HG03095 (cell line): ENCODE results near the gene COL1A2.

Source experiments
- ATAC-seq: cut with Tn5 transposase; IDR thresholded peaks from one replicate; pipeline ENCODE4 v1.9.1; 2021; ENCODE audit warnings: moderate library complexity; ENCODE audit not compliant: unreplicated experiment

COL1A2 gene

DNA sequence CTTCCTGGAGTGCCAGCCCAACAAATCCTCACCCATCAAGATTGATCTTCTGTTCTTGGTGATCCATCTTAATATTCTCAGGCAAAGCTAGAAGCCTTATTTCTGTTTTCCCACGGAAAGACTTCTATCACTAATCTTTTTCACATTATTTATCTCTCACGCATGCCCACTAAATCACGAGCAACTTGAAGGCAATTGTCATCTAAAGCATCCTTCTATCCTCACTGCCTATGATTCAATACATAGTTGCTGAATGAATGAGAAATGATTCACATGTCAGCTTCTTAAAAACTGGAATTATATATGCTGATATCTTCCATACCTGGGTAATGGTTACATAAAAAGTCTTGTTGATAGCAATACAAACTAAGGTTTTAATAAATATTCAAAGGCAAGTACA is 12.6 kb upstream of the COL1A2 start:
- no peak for ATAC-seq

DNA sequence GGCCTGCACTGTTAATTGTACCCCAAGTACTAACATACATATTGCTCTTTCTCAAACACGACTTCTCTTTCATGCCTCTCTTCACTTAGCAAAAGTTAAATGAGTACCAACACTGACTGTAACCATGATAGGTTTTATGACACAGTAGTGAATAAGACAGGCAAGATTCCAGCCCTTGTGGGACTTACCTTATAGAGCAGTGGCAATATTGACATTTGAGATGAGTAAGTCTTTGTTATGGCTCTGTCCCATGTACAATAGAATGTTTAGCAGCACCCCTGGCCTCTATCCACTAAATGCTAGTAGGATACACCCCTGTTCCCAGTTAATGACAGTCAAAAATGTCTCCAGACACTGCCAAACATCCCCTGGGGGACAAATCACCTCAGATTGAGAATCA is 11.9 kb upstream of the COL1A2 start:
- ATAC-seq, result no peak

DNA sequence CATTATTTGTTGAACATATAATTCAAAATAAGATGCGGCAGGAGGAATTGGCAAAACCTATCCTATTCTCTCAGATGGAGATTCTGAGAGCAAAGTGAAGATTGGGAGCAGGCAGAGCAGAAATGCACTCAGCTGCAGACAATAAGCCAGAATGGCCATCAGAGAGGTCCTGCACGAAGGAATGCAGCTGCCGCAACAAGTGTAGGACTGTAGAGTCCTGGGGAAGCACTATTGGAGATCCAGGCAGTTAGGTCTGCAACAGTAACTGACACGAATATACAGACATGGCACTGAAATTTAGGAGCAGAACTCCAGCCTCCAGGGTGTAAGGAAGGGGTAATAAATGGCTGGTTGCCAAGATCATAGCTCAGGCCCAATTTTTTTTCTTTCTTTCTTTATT is 10.4 kb upstream of the COL1A2 start:
- no peak for ATAC-seq

DNA sequence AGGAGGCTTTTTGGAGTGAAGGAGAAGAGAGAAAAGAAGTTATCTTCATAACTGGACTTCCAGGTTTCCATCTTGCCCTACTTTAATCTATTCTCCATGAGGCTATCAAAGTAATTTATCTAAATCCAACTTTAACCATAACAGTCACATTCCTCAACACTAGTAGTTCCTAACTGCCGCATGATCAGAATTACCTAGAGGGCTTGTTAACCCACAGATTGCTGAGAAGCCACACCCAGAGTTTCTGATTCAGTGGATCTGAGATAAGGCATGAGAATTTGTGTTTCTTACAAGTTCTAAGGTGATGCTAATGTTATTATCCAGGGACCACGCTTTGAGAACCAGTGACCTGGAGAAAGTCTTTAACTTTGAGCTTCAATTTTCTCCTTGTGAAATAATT is 8.3 kb upstream of the COL1A2 start:
- ATAC-seq, result no peak

DNA sequence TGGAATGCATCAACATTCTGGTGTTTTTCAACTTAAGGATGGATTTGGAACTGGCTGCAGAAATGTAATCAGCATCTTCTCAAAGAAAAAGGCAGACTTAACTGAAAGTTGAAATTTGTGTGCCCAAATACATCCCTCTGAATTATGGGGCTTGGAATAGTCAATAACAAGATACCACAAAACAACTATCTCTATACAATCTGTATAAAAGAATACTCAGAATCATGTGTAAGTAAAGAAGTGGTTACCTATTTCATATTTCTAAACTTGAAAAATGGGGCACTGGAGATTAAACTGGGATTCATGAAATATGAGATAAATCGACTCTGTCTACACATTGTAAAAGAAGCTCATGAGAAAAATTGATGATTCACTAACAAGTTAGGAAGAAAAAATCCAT is 6.2 kb upstream of the COL1A2 start:
- no peak for ATAC-seq

DNA sequence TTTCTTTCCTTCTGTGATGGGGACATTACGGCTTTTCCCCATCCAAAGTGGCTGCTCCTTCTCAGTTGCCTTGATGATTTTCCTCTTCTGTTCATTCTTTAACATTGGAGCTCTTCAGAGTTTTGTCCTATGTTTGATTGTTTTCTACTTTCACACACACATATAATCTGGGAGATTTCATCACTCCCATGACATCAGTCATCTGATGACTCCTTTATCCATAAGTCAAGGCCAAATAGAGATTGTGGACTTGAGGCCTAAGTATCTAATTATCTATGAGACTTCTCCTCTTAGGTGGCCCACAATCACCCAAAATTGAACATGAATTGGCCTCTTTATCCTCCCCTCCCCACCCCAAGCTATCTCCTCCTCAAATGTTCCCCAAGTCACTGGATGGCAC is 5.3 kb upstream of the COL1A2 start:
- no peak for ATAC-seq

GRCh38 chr7:94391726-94392392 is 2.8 kb upstream of the COL1A2 start:
- peak; percentile 54 for ATAC-seq

- ATAC-seq, result no peak
Observed at GRCh38 chr7:94392393-94392786, 2.3 kb upstream of the COL1A2 start.

DNA sequence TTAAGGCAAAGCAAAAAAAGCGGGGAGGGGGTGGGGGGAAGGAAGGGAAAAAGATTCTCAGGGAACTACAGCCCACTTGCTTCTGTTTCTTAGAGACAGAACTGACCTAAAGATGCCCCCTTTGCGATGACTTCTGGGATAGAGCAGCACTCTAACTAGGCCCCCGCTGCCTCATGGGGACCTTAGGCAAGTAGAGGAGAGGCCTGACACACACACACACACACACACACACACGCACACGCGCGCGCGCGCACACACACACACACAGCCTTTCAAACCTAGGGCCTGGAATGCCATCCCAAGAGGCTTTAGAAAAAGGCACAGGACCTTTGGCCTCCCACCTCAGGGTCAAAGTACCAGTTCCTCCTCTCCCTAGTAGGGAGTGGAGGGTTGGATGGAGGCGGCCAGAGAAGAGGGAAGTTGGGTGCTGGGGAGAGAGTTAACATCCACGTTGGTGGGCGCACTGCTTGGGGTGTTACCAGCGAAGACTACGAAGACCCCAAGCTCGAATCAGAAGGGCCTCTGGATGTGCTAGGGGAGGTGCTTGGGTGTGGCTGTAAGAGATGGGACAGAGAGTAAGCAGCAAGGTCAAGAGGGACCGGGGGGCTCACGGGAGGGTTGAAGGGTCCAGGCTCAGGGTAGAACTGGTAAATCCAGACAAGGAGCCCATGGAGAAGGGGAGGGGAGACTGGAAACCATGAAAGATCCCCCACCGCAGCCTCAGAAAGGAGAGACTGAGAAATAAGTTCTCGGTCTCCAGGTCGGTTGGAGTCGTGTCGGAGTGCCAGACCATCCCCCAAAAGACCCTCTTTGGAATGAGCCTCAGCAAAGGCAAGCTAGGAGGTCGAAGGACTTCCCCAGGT is 1.2 kb upstream of the COL1A2 start:
- ATAC-seq, result no peak

DNA sequence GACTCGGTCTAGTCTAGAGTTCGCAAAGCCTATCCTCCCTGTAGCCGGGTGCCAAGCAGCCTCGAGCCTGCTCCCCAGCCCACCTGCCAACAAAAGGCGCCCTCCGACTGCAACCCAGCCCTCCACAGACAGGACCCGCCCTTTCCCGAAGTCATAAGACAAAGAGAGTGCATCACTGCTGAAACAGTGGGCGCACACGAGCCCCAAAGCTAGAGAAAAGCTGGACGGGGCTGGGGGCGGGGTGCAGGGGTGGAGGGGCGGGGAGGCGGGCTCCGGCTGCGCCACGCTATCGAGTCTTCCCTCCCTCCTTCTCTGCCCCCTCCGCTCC is 622 bp upstream of the COL1A2 start:
- no peak for ATAC-seq

GRCh38 chr7:94395141-94396036 is 694 bp downstream of the COL1A2 start:
- peak; percentile 81 for ATAC-seq

- ATAC-seq, result no peak
Observed at GRCh38 chr7:94396037-94396431, 1.3 kb downstream of the COL1A2 start.

GRCh38 chr7:94396596-94396995 is 1.9 kb downstream of the COL1A2 start:
- ATAC-seq, result no peak

GRCh38 chr7:94397722-94398121 is 3.0 kb downstream of the COL1A2 start:
- ATAC-seq, result no peak

GRCh38 chr7:94398841-94399240 is 4.1 kb downstream of the COL1A2 start:
- ATAC-seq, result no peak

GRCh38 chr7:94400022-94400421 is 5.3 kb downstream of the COL1A2 start:
- no peak for ATAC-seq

GRCh38 chr7:94400643-94401427 is 6.1 kb downstream of the COL1A2 start:
- no peak for ATAC-seq

DNA sequence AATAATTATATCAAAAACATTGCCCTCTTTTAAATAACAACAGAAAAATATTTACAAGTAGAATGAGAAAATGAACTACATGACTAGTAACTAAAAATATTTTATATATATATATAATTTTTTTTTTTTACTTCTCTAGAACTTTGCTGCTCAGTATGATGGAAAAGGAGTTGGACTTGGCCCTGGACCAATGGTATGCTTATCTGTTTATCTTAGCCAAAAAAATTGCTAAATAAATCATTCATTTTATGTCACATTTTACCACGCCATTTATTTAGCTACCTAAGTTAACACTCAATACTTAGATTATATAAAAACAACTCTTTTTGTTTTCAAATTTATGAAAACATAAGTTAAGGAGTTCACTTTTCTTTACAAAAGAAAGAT is 6.7 kb downstream of the COL1A2 start:
- no peak for ATAC-seq

- no peak for ATAC-seq
Observed at GRCh38 chr7:94403546-94403945, 8.9 kb downstream of the COL1A2 start.

- no peak for ATAC-seq
Observed at GRCh38 chr7:94405506-94405905, 10.8 kb downstream of the COL1A2 start.

DNA sequence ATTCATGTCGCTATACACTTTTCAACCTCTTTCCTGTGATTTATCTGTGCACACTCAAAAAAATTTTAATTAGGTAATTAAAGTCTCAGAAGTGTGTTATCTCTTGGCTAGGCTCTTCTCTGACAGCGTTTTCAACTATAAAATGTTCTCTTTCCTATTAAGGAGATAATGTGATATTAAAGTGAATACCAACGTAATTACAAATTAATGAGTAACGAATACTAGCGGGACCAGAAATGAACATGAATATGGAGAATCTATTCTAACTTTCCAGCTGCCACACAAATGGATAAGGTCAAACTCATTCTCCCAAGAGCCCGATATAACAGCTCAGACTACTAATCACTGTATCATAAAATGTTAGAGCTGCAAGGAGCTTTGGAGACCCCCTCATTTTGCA is 12.0 kb downstream of the COL1A2 start:
- ATAC-seq, result no peak
